Calu3 (cell line): Measurements from ENCODE around the gene SYDE2. TPM values are rescaled to one million over a fixed set of nuclear protein-coding genes. Genes with fewer than 3 reads are reported as not detected.

ENCODE experiments used
- BruUV-seq: library from RNA; stranded (reverse); fragments of 400-500 nt; replicated peaks from 2 replicates; lab custom pipeline; 2021; lab: Mats Ljungman, UMichigan
- CTCF ChIA-PET: fragments of 300-600 bp; sonication (Branson Sonifier 250); formaldehyde crosslinking; loops from one replicate; lab custom pipeline; 2022; ENCODE audit warnings: antibody characterized with exemption; lab: Charles Lee
- DNase-seq: peaks from one replicate; pipeline ENCODE4 v3.0.0; 2022
- H3K27ac Mint-ChIP-seq: one replicate; pipeline ENCODE4 v1.8.0; 2022; ENCODE audit warnings: mixed read lengths; ENCODE audit not compliant: unreplicated experiment
- H3K27me3 Mint-ChIP-seq: one replicate; pipeline ENCODE4 v1.8.0; 2022; ENCODE audit warnings: mixed read lengths; ENCODE audit not compliant: unreplicated experiment
- H3K36me3 Mint-ChIP-seq: one replicate; pipeline ENCODE4 v1.8.0; 2022; ENCODE audit warnings: mild to moderate bottlenecking, moderate library complexity, mixed read lengths; ENCODE audit not compliant: insufficient read depth, unreplicated experiment
- H3K4me1 Mint-ChIP-seq: one replicate; pipeline ENCODE4 v1.8.0; 2022; ENCODE audit warnings: mild to moderate bottlenecking, low read depth, mixed read lengths; ENCODE audit not compliant: unreplicated experiment
- H3K4me3 Mint-ChIP-seq: one replicate; pipeline ENCODE4 v1.8.0; 2022; ENCODE audit warnings: mild to moderate bottlenecking, low read depth, moderate library complexity, mixed read lengths; ENCODE audit not compliant: unreplicated experiment
- H3K9me3 Mint-ChIP-seq: one replicate; pipeline ENCODE4 v1.8.0; 2022; ENCODE audit warnings: low read depth, mixed read lengths; ENCODE audit not compliant: unreplicated experiment
- CTCF ChIP-seq: fragments of 200-600 bp; IDR thresholded peaks from one replicate; pipeline ENCODE4 v1.8.0; 2022; ENCODE audit warnings: antibody characterized with exemption; ENCODE audit not compliant: unreplicated experiment
- intact Hi-C: fragments of 100-400 bp; cut with micrococcal nuclease; formaldehyde crosslinking; loops from one replicate; pipeline ENCODE4 v1.10.0; 2022; ENCODE audit not compliant: unreplicated experiment
- total RNA-seq: library from RNA; stranded (reverse); gene quantifications from 2 replicates; pipeline ENCODE4 v1.2.3, GENCODE V29; 2022

SYDE2 gene
- total RNA-seq, 1 experiment from 2014 or later = 10.4 TPM

DNA sequence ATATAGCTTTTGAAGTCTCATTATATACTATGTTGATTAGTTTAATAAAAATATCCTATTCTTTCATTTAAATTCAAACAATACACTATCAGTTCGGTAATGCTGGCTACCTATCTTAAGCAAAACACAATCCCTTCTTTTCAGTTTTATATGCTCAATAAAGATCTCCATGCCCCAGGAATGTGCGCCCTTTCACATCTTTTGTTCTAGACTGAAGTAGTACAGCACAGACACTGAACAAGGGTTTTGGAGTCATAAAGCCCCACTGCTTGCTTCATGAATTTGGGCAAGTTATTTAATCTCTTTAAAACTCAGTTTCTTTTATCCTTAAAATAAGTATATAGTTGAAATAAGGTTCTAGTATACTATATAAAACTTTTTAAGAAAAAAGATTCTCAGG lies 22.4 kb downstream of the SYDE2 start:
- Mint-ChIP-seq H3K4me1 (no peaks in the 10 kb centered on the region), H3K27ac (no peak overlapping the region), H3K4me3 (no peak overlapping the region), H3K9me3 (no peaks in the 10 kb centered on the region), H3K36me3 (no peaks in the 10 kb centered on the region), H3K27me3 (no peaks in the 10 kb centered on the region)
- intact Hi-C loops = no loop called here
- no TSS peak for BruUV-seq
- no peak for TF ChIP-seq CTCF
- DNase-seq = no peak
- CTCF ChIA-PET = no interaction called here

GRCh38 chr1:85174503-85174902 lies 26.3 kb downstream of the SYDE2 start:
- no peaks in the 10 kb centered on the region for H3K36me3 Mint-ChIP-seq

GRCh38 chr1:85172684-85173337 lies 28.0 kb downstream of the SYDE2 start:
- BruUV-seq = no TSS peak
- Mint-ChIP-seq H3K9me3 (no peaks in the 10 kb centered on the region), H3K4me3 (no peak overlapping the region), H3K27ac (no peak overlapping the region), H3K4me1 (no peaks in the 10 kb centered on the region), H3K36me3 (no peaks in the 10 kb centered on the region), H3K27me3 (no peaks in the 10 kb centered on the region)
- CTCF ChIA-PET = interaction anchor here (0.6 kb wide), 1 partner anchor 1710 kb away, joined by 3 read pairs; no protein-coding TSS in a partner anchor
- intact Hi-C loops = no loop called here
- TF ChIP-seq CTCF = no peak
- no peak for DNase-seq

More at GRCh38 chr1:85174503-85174902, 26.3 kb downstream of the SYDE2 start:
- Mint-ChIP-seq H3K9me3 (no peaks in the 10 kb centered on the region), H3K4me1 (no peaks in the 10 kb centered on the region), H3K4me3 (no peak overlapping the region), H3K27me3 (no peaks in the 10 kb centered on the region), H3K27ac (no peak overlapping the region)
- BruUV-seq = no TSS peak
- no peak for TF ChIP-seq CTCF
- CTCF ChIA-PET = no interaction called here
- intact Hi-C loops = no loop called here
- DNase-seq = no peak

GRCh38 chr1:85171721-85172120 lies 29.1 kb downstream of the SYDE2 start:
- Mint-ChIP-seq H3K36me3 (no peaks in the 10 kb centered on the region), H3K27me3 (no peaks in the 10 kb centered on the region), H3K9me3 (no peaks in the 10 kb centered on the region), H3K4me3 (no peak overlapping the region), H3K4me1 (no peaks in the 10 kb centered on the region), H3K27ac (no peak overlapping the region)
- CTCF ChIA-PET = no interaction called here
- no TSS peak for BruUV-seq
- intact Hi-C loops = no loop called here
- TF ChIP-seq CTCF = no peak
- no peak for DNase-seq
